Neural progenitor cell (in vitro differentiated cells): Measurements from ENCODE around the gene PRKAA2.

Experiments
- CTCF ChIP-seq: fragments of 200-600 bp; sonication (generic); IDR thresholded peaks from 2 replicates; pipeline ENCODE4 v1.5.1; 2017; ENCODE audit warnings: antibody characterized with exemption, mild to moderate bottlenecking
- EZH2 ChIP-seq: fragments of 200-600 bp; sonication (generic); IDR thresholded peaks from 2 replicates; pipeline ENCODE4 v1.6.1; 2017; ENCODE audit warnings: antibody characterized with exemption, mild to moderate bottlenecking, moderate library complexity
- EZH2phosphoT487 ChIP-seq: fragments of 200-600 bp; sonication (generic); IDR thresholded peaks from 2 replicates; pipeline ENCODE4 v1.6.1; 2017; ENCODE audit warnings: antibody characterized with exemption

DNA sequence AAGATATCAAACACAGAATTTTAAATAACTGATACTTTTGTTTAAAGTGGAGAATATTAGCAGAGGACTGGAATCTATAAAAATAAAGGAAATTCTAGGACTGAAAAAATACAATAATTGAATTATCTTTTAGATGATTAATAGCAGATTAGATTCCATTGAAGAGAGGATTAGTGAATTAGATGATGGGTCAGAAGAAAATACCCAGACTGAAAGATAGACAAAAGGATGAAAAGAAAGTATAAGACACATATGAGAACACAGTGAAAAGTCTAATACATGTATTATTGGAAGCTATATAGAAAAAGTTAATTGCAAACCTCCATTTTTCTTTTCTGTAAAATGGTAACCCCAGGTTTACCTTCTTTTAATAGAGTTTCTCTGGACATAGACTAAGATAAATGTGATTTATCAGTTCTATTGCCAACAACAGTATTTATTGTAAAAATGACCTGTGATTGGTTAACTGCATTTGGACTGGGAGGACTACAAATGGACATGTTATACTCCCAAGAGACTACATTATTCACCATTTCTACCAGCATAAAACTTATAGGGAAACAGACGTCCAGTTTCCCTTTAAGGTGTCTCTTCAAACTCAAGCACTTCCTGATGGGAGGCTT lies 11.0 kb downstream of the PRKAA2 start:
- TF ChIP-seq EZH2 (no peak), CTCF (no peak), EZH2phosphoT487 (no peak)
